ENCODE data around the gene SEPTIN2. TPM values are rescaled to one million over a fixed set of nuclear protein-coding genes. Genes with fewer than 3 reads are reported as not detected.

Gene SEPTIN2
- total and polyA plus RNA-seq, 2 experiments from 2014 or later = 227 to 393 TPM

DNA sequence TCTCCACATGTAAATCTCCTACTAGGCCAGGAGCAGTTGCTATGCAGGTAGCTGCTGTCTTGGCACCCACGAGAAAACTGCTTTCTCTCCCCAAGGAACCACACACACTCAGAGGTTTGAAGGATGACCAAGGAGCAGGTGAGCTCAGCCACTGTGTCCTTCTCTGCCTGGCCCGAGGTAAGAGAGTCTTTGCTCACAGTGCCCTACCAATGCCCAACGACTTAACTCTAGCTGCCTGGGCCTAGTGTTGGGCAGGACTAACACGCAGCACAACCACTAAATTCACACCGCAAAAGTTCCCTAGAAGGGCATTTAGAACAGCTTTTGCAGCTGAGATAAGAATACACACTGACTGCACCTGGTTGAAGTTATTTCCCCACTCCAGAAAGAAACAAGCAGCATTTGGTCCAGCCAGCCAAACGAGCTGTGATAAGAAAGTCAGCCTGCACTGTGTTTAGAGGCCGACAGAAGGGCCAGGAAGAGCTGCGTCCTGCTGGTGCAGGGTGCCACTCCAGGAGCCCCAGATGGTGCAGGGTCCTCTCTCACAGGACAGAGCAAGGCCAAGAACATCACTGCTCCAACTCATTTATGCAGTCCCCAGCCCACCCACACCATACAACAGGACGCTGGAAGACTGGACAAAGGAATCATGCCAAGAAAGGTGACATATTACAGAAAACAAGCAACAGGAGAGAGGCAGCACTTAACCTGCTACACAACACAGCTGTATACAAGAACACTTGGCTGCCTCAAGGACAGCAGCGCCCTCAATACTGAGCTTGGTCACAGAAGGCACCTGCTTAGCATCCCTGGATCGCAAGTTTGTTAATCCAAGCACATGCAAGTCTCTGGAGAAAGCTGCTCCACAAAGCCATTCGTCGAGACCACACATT, 12.7 kb upstream of the SEPTIN2 start:
- no peaks in the 10 kb centered on the region for H3K27me3 ChIP-seq (ENCODE audit: insufficient read depth)
- DNase-seq (ENCODE audit: low spot score) (no peak), ATAC-seq (peak; percentile 42)
- no peak overlapping the region for H2AFZ ChIP-seq
- TF ChIP-seq ZNF331 (CRISPR knock-in tag; IDR thresholded peaks at IDR 0.05; ENCODE audit: low read depth) (no peak), NANOG (IDR thresholded peaks at IDR 0.05; ENCODE audit: borderline replicate concordance) (no peak), ZNF114 (CRISPR knock-in tag; IDR thresholded peaks at IDR 0.05) (no peak), ZNF462 (CRISPR knock-in tag; IDR thresholded peaks at IDR 0.05) (no peak), JUNB (IDR thresholded peaks at IDR 0.05; ENCODE audit: unreplicated experiment) (no peak), EZH2 (IDR thresholded peaks at IDR 0.05; ENCODE audit: low read depth, unreplicated experiment) (no peak), STAT1 (IDR thresholded peaks at IDR 0.05; ENCODE audit: unreplicated experiment) (no peak), CREB1 (CRISPR knock-in tag; IDR thresholded peaks at IDR 0.05; ENCODE audit: low read depth) (no peak), CTCF (conservative IDR thresholded peaks at IDR 0.05; ENCODE audit: low read depth in 2 of 2) (no peak), POLR2AphosphoS5 (IDR thresholded peaks at IDR 0.05; ENCODE audit: low read depth) (no peak), EZH2phosphoT487 (IDR thresholded peaks at IDR 0.05; ENCODE audit: unreplicated experiment) (no peak)
- TF ChIP-seq, protein P1, sequence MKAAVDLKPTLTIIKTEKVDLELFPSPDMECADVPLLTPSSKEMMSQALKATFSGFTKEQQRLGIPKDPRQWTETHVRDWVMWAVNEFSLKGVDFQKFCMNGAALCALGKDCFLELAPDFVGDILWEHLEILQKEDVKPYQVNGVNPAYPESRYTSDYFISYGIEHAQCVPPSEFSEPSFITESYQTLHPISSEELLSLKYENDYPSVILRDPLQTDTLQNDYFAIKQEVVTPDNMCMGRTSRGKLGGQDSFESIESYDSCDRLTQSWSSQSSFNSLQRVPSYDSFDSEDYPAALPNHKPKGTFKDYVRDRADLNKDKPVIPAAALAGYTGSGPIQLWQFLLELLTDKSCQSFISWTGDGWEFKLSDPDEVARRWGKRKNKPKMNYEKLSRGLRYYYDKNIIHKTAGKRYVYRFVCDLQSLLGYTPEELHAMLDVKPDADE (IDR thresholded peaks at IDR 0.05) = no peak
- TF ChIP-seq, protein P2, sequence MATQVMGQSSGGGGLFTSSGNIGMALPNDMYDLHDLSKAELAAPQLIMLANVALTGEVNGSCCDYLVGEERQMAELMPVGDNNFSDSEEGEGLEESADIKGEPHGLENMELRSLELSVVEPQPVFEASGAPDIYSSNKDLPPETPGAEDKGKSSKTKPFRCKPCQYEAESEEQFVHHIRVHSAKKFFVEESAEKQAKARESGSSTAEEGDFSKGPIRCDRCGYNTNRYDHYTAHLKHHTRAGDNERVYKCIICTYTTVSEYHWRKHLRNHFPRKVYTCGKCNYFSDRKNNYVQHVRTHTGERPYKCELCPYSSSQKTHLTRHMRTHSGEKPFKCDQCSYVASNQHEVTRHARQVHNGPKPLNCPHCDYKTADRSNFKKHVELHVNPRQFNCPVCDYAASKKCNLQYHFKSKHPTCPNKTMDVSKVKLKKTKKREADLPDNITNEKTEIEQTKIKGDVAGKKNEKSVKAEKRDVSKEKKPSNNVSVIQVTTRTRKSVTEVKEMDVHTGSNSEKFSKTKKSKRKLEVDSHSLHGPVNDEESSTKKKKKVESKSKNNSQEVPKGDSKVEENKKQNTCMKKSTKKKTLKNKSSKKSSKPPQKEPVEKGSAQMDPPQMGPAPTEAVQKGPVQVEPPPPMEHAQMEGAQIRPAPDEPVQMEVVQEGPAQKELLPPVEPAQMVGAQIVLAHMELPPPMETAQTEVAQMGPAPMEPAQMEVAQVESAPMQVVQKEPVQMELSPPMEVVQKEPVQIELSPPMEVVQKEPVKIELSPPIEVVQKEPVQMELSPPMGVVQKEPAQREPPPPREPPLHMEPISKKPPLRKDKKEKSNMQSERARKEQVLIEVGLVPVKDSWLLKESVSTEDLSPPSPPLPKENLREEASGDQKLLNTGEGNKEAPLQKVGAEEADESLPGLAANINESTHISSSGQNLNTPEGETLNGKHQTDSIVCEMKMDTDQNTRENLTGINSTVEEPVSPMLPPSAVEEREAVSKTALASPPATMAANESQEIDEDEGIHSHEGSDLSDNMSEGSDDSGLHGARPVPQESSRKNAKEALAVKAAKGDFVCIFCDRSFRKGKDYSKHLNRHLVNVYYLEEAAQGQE (IDR thresholded peaks at IDR 0.05; ENCODE audit: unreplicated experiment) = no peak
- no peak overlapping the region for H3K4me2 ChIP-seq
- H3K27ac Mint-ChIP-seq = peak overlapping the region; percentile 45
- H3K4me1 ChIP-seq (ENCODE audit: insufficient read depth) = peaks cover 9% of the 10 kb centered on the region
- H3K9me3 Mint-ChIP-seq = no peaks in the 10 kb centered on the region
- no peaks in the 10 kb centered on the region for H3K36me3 ChIP-seq (ENCODE audit: insufficient read depth)
- H3K27me3 Mint-ChIP-seq (ENCODE audit: insufficient read depth, low read depth, poor library complexity) = peaks cover 6% of the 10 kb centered on the region
- no peaks in the 10 kb centered on the region for H3K9me2 ChIP-seq (ENCODE audit: insufficient read depth)
- no peak overlapping the region for H3K27ac ChIP-seq (ENCODE audit: low read depth)
- no peaks in the 10 kb centered on the region for H3K36me3 Mint-ChIP-seq (ENCODE audit: low read depth)
- no peak overlapping the region for H3K4me3 Mint-ChIP-seq
- peaks cover 100% of the 10 kb centered on the region for H3K79me2 ChIP-seq (replicated peaks; ENCODE audit: insufficient read depth)
- H3K4me1 Mint-ChIP-seq = peaks cover 35% of the 10 kb centered on the region; the same call in 2 of the 3 replicates
- H4K20me1 ChIP-seq (replicated peaks; ENCODE audit: insufficient read depth) = peaks cover 70% of the 10 kb centered on the region
- H3K4me3 ChIP-seq = no peak overlapping the region
- H3F3A ChIP-seq (replicated peaks; ENCODE audit: low read depth) = no peaks in the 10 kb centered on the region

All from GM23338 (cell line).